DMS 273 (cell line): ENCODE results near the gene ZFAND2B.

Experiments used
- DNase-seq: peaks from one replicate; lab custom pipeline; 2025; ENCODE audit not compliant: unreplicated experiment; lab: John Stamatoyannopoulos, UW

ZFAND2B gene

GRCh38 chr2:219220652-219221402 lies 14.2 kb downstream of the ZFAND2B start:
- peak; percentile 28 for DNase-seq

- peak; percentile 83 for DNase-seq
These were observed 15.5 kb downstream of the ZFAND2B start for GRCh38 chr2:219221957-219222518.

- DNase-seq = no peak
These were observed 17.4 kb downstream of the ZFAND2B start for GRCh38 chr2:219223831-219224610.

- no peak for DNase-seq
These were observed 18.8 kb downstream of the ZFAND2B start for GRCh38 chr2:219225350-219225749.

- DNase-seq = peak; percentile 42
These were observed 21.7 kb downstream of the ZFAND2B start for GRCh38 chr2:219228041-219228910.

- DNase-seq = no peak
These were observed 22.3 kb downstream of the ZFAND2B start for GRCh38 chr2:219228911-219229304.

- DNase-seq = peak; percentile 99
These were observed 22.9 kb downstream of the ZFAND2B start, which contains the start of the genes ANKZF1 and ATG9A for GRCh38 chr2:219229305-219230058. TSS of gene ANKZF1 (plus strand) at chr2:219229806. CDS start at chr2:219230258, 452 bp downstream. TSS of gene ATG9A (minus strand) at chr2:219229636. CDS start at chr2:219228024, 1,612 bp downstream.

- DNase-seq = peak; percentile 76
These were observed 23.5 kb downstream of the ZFAND2B start for GRCh38 chr2:219230059-219230540.

GRCh38 chr2:219234331-219234730 lies 27.7 kb downstream of the ZFAND2B start:
- no peak for DNase-seq

- no peak for DNase-seq
These were observed 36.7 kb downstream of the ZFAND2B start for GRCh38 chr2:219243291-219243761.

GRCh38 chr2:219244789-219245147 lies 38.2 kb downstream of the ZFAND2B start:
- no peak for DNase-seq

GRCh38 chr2:219245148-219245898 lies 38.7 kb downstream of the ZFAND2B start, which contains the start of the genes GLB1L and STK16:
TSS of gene GLB1L (minus strand) at chr2:219245444. CDS start at chr2:219243573, 1,871 bp downstream.
TSS of gene STK16 (plus strand) at chr2:219245479. CDS start at chr2:219246000, 521 bp downstream.
- DNase-seq = peak; percentile 96

GRCh38 chr2:219245899-219246230 lies 39.3 kb downstream of the ZFAND2B start:
- peak; percentile 37 for DNase-seq

- no peak for DNase-seq
These were observed 40.0 kb downstream of the ZFAND2B start for GRCh38 chr2:219246559-219246958.

GRCh38 chr2:219247678-219248642 lies 41.4 kb downstream of the ZFAND2B start:
- no peak for DNase-seq

- DNase-seq = peak; percentile 59
These were observed 42.2 kb downstream of the ZFAND2B start for GRCh38 chr2:219248845-219249202.

GRCh38 chr2:219249203-219249980 lies 42.8 kb downstream of the ZFAND2B start:
- DNase-seq = peak; percentile 94
